GM12878 (cell line): ENCODE results near the gene CAPN3. TPM values are rescaled to one million over a fixed set of nuclear protein-coding genes. Genes with fewer than 3 reads are reported as not detected.

ENCODE experiments used
- ATAC-seq: fragments of 200-7000 bp; cut with Tn5 transposase; 3 replicates; pipeline ENCODE4 v1.9.1; 2020; ENCODE audit warnings: mild to moderate bottlenecking, moderate library complexity
- BruUV-seq: library from RNA; stranded (reverse); fragments of 400-500 nt; replicated peaks from 2 replicates; lab custom pipeline; 2021; lab: Mats Ljungman, UMichigan
- CTCF ChIA-PET: fragments of 300-600 bp; sonication (Branson Sonifier 250); formaldehyde crosslinking; extraction: SDS; loops from one replicate; lab custom pipeline; 2021; ENCODE audit warnings: inconsistent platforms; lab: Yijun Ruan, JAX
- POLR2A ChIA-PET: fragments of 350-600 bp; formaldehyde crosslinking; extraction: SDS; loops from one replicate; lab custom pipeline; 2021; ENCODE audit warnings: inconsistent platforms; lab: Charles Lee
- RAD21 ChIA-PET: fragments of 300-600 bp; sonication (Branson Sonifier 250); formaldehyde crosslinking; loops from one replicate; lab custom pipeline; 2023; ENCODE audit warnings: antibody characterized with exemption; ENCODE audit not compliant: unreplicated experiment; lab: Charles Lee
- SMC1A ChIA-PET: fragments of 300-600 bp; sonication (Branson Sonifier 250); formaldehyde crosslinking; loops from one replicate; lab custom pipeline; 2023; ENCODE audit not compliant: unreplicated experiment, uncharacterized antibody; lab: Charles Lee
- DNase-seq: peaks from one replicate; pipeline ENCODE4 v3.0.0-alpha.2; 2011; ENCODE audit warnings: low read depth, low spot score
- FAIRE-seq: peaks from 3 replicates; lab custom pipeline; 2011; peaks lifted over from hg19 to GRCh38; lab: Jason Lieb, UNC
- H2AFZ ChIP-seq: 2 replicates; pipeline ENCODE4 v1.6.0; 2011; ENCODE audit warnings: low read depth, low read length, control low read depth; ENCODE audit not compliant: control insufficient read depth
- H3K27ac ChIP-seq: 2 replicates; pipeline ENCODE4 v1.5.1; 2011; ENCODE audit warnings: control low read depth; ENCODE audit not compliant: control insufficient read depth, insufficient read depth
- H3K27me3 ChIP-seq, 2 experiments: replicated peaks in 1 of 2; 2 replicates each; pipeline versions ENCODE4 v1.6.0 to v1.6.1; 2011; ENCODE audit warnings: low read length in 1 of 2; ENCODE audit not compliant: control insufficient read depth in 2 of 2, insufficient read depth in 2 of 2
- H3K36me3 ChIP-seq, 2 experiments: 2 replicates each; pipeline ENCODE4 v1.5.1; 2011; ENCODE audit warnings: low read length in 1 of 2; ENCODE audit not compliant: control insufficient read depth in 2 of 2, insufficient read depth in 2 of 2
- H3K4me1 ChIP-seq: 2 replicates; pipeline ENCODE4 v1.6.1; 2011; ENCODE audit warnings: mild to moderate bottlenecking, low read length, moderate library complexity, mixed read lengths; ENCODE audit not compliant: control insufficient read depth, insufficient read depth
- H3K4me2 ChIP-seq: 2 replicates; pipeline ENCODE4 v1.6.0; 2011; ENCODE audit warnings: control low read depth; ENCODE audit not compliant: control insufficient read depth, insufficient read depth
- H3K4me3 ChIP-seq: fragments of 200-600 bp; sonication (generic); 2 replicates; pipeline ENCODE4 v1.5.1; 2016
- H3K79me2 ChIP-seq: 2 replicates; pipeline ENCODE4 v1.6.0; 2011; ENCODE audit warnings: low read length; ENCODE audit not compliant: control insufficient read depth, insufficient read depth
- H3K9ac ChIP-seq: 2 replicates; pipeline ENCODE4 v1.8.0; 2011; ENCODE audit warnings: low read length, control low read depth, mixed read lengths; ENCODE audit not compliant: control insufficient read depth, insufficient read depth
- H3K9me3 ChIP-seq: replicated peaks from 3 replicates; pipeline ENCODE4 v1.5.1; 2011; ENCODE audit warnings: mild to moderate bottlenecking, low read length; ENCODE audit not compliant: control insufficient read depth, insufficient read depth
- H4K20me1 ChIP-seq: 2 replicates; pipeline ENCODE4 v1.6.0; 2011; ENCODE audit not compliant: control insufficient read depth, insufficient read depth
- BRCA1 ChIP-seq: IDR thresholded peaks from 2 replicates; pipeline ENCODE4 v1.6.1; 2011; ENCODE audit warnings: low read depth, low read length, improper control_type of control experiment
- CBX5 ChIP-seq: sonication (generic); IDR thresholded peaks from 2 replicates; pipeline ENCODE4 v1.6.1; 2016; ENCODE audit warnings: low read depth, moderate library complexity, mild to moderate bottlenecking, inconsistent platforms
- ETV6 ChIP-seq, 2 experiments: fragments of 450-650 bp in 1 of 2; IDR thresholded peaks in 1 of 2; conservative IDR thresholded peaks in 1 of 2; 2 replicates each; pipeline ENCODE4 v1.6.1; 2014; ENCODE audit warnings: antibody characterized with exemption in 1 of 2, borderline replicate concordance in 1 of 2, low read depth in 1 of 2, mild to moderate bottlenecking in 1 of 2, moderate library complexity in 1 of 2
- EZH2 ChIP-seq: IDR thresholded peaks from 2 replicates; pipeline ENCODE4 v1.6.1; 2012; ENCODE audit warnings: low read depth, mild to moderate bottlenecking, control low read depth, inconsistent platforms, low read length, borderline replicate concordance; ENCODE audit not compliant: control insufficient read depth
- FOXK2 ChIP-seq: fragments of 450-650 bp; IDR thresholded peaks from 2 replicates; pipeline ENCODE4 v1.6.1; 2017; ENCODE audit warnings: mild to moderate bottlenecking, moderate library complexity
- IRF4 ChIP-seq: IDR thresholded peaks from 2 replicates; pipeline ENCODE4 v1.6.1; 2011; ENCODE audit warnings: low read depth, low read length
- JUNB ChIP-seq: IDR thresholded peaks from 2 replicates; pipeline ENCODE4 v1.6.1; 2016; ENCODE audit warnings: antibody characterized with exemption, mild to moderate bottlenecking
- JUND ChIP-seq: IDR thresholded peaks from 2 replicates; pipeline ENCODE4 v1.6.1; 2012; ENCODE audit warnings: low read depth, mild to moderate bottlenecking, low read length, improper control_type of control experiment, moderate library complexity
- KAT2A ChIP-seq: conservative IDR thresholded peaks from 2 replicates; pipeline ENCODE4 v1.6.1; 2011; ENCODE audit warnings: low read depth, low read length; ENCODE audit not compliant: control insufficient read depth
- PAX8 ChIP-seq: fragments of 450-650 bp; IDR thresholded peaks from 2 replicates; pipeline ENCODE4 v1.6.1; 2017; ENCODE audit warnings: mild to moderate bottlenecking, moderate library complexity
- SUPT20H ChIP-seq: IDR thresholded peaks from 2 replicates; pipeline ENCODE4 v1.6.1; 2011; ENCODE audit warnings: low read depth, mild to moderate bottlenecking, low read length, moderate library complexity, borderline replicate concordance; ENCODE audit not compliant: control insufficient read depth
- YBX1 ChIP-seq: fragments of 450-650 bp; IDR thresholded peaks from 2 replicates; pipeline ENCODE4 v1.6.1; 2016; ENCODE audit warnings: antibody characterized with exemption
- ZNF622 ChIP-seq: fragments of 450-650 bp; IDR thresholded peaks from 2 replicates; pipeline ENCODE4 v1.6.1; 2017; ENCODE audit warnings: mild to moderate bottlenecking, inconsistent platforms
- WGBS: methylation state at CpG from one replicate; pipeline ENCODE4 v1.1.6; 2016; ENCODE audit warnings: low lambda C conversion rate; ENCODE audit not compliant: insufficient replicate concordance, insufficient coverage; ENCODE audit errors: missing lambda C conversion rate; 5-methylcytosine and 5-hydroxymethylcytosine counted together
- in situ Hi-C: fragments of 300-500 bp; cut with MboI; formaldehyde crosslinking; loops from 9 replicates; pipeline ENCODE4 v1.14.3; 2018; ENCODE audit warnings: mixed read lengths
- intact Hi-C: fragments of 100-400 bp; cut with micrococcal nuclease; formaldehyde crosslinking; loops from one replicate; pipeline ENCODE4 v1.14.2; 2022; ENCODE audit not compliant: unreplicated experiment
- polyA plus RNA-seq, 11 experiments: library from polyadenylated mRNA; depleted of rRNA in 4 of 11; unstranded in 6 of 11; stranded (reverse) in 5 of 11; fragments of >200 nt; fragmentation: Nextera tagmentation in 4 of 11; fragmentation: Illumina TruSeq in 1 of 11; extraction: Ambion mirVana in 4 of 11; extraction: Trizol in 1 of 11; gene quantifications; 1 replicate in 1 of 11; 2 replicates in 10 of 11; pipeline versions ENCODE4 v1.2.1 to v1.2.3, GENCODE V29; 2011 to 2016; ENCODE audit warnings: inconsistent platforms in 2 of 11, missing spikeins in 2 of 11, low read depth in 1 of 11
- total RNA-seq, 4 experiments: library from RNA; depleted of rRNA in 3 of 4; stranded (reverse); fragments of >200 nt in 3 of 4; fragmentation: Illumina TruSeq in 1 of 4; extraction: Trizol in 1 of 4; gene quantifications; 2 replicates each; pipeline versions ENCODE4 v1.2.1 to v1.2.3, GENCODE V29; 2013 to 2021
- TF ChIP-seq, protein P1 (sequence below): fragments of 450-650 bp; IDR thresholded peaks from 2 replicates; pipeline ENCODE4 v1.6.1; 2017; ENCODE audit warnings: borderline replicate concordance
- TF ChIP-seq, protein P2 (sequence below): IDR thresholded peaks from 2 replicates; pipeline ENCODE4 v1.6.1; 2012; ENCODE audit warnings: low read depth, low read length, improper control_type of control experiment
- TF ChIP-seq, protein P3 (sequence below): fragments of 150-350 bp; IDR thresholded peaks from 2 replicates; pipeline ENCODE4 v1.6.1; 2014; ENCODE audit warnings: mild to moderate bottlenecking, low read depth, low read length
- TF ChIP-seq, protein P4 (sequence below): fragments of 450-650 bp; formaldehyde crosslinking; IDR thresholded peaks from 2 replicates; pipeline ENCODE4 v1.4.0; 2020; ENCODE audit warnings: mild to moderate bottlenecking, moderate library complexity

CAPN3 gene
- total and polyA plus RNA-seq, 10 of the 15 experiments (the other 5 are each of a cell fraction or from before 2014, with no cell fraction given) = 1.1 to 3.8 (median 2.4) TPM

DNA sequence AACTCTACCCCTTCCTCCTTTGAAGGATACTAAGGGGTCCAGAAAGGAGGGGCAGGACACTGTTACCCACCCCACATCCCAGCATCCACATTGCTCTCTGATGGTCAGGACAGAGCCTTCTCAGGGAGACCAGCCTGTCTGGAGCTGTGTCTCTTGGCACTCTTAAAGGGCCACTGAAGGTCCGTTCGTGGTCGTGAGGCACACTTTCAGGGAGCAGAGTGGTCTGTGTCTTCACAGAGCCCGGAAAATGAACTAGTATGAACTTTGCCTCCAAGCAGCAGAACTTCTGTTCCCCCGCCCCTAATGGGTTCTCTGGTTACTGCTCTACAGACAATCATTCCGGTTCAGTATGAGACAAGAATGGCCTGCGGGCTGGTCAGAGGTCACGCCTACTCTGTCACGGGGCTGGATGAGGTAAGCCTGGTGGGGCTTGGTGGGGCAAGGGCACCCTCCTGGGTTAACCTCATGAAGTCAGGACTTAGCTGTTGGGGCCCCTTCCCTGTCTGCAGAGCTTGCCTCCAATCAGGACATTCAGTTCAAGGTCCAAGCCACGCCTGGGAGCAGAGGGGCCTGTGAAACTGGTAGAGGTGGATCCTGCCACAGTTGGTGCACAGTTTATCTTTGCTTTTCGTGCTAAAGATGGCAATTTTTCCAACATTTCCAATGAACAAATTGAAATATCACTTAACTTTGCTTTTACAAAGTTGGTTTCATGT, 33.2 kb downstream of the CAPN3 start (continued):
- TF ChIP-seq, protein P1, sequence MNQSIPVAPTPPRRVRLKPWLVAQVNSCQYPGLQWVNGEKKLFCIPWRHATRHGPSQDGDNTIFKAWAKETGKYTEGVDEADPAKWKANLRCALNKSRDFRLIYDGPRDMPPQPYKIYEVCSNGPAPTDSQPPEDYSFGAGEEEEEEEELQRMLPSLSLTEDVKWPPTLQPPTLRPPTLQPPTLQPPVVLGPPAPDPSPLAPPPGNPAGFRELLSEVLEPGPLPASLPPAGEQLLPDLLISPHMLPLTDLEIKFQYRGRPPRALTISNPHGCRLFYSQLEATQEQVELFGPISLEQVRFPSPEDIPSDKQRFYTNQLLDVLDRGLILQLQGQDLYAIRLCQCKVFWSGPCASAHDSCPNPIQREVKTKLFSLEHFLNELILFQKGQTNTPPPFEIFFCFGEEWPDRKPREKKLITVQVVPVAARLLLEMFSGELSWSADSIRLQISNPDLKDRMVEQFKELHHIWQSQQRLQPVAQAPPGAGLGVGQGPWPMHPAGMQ = no peak
- TF ChIP-seq IRF4 = no peak
- no peak for TF ChIP-seq JUNB
- no peak for TF ChIP-seq YBX1
- TF ChIP-seq, protein P2, sequence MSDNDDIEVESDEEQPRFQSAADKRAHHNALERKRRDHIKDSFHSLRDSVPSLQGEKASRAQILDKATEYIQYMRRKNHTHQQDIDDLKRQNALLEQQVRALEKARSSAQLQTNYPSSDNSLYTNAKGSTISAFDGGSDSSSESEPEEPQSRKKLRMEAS = no peak

DNA sequence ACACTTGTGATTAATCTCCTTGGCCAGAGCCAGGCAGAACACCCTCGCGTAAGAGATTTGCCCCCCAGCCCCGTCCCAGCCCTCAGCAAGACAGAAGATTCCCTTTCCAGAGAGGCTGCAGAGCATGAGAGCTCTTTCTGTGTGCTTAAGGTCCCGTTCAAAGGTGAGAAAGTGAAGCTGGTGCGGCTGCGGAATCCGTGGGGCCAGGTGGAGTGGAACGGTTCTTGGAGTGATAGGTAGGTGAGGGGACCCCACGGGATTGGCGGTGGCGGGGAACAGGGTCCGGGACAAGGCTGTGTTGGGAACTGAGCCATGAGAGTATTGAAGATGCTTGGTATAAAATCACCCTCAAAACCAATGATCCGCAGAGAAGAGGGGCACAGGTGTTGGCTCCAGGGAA, 34.8 kb downstream of the CAPN3 start:
- H3K79me2 ChIP-seq = no peaks in the 10 kb centered on the region
- H3K4me1 ChIP-seq = no peaks in the 10 kb centered on the region
- no peaks in the 10 kb centered on the region for H3K27me3 ChIP-seq
- H3K9ac ChIP-seq = no peak overlapping the region
- no peaks in the 10 kb centered on the region for H3K36me3 ChIP-seq
- no peak overlapping the region for H3K4me3 ChIP-seq
- ChIA-PET CTCF (no interaction called here), RAD21 (no interaction called here), POLR2A (no interaction called here), SMC1A (no interaction called here)
- H3K4me2 ChIP-seq = no peak overlapping the region
- intact Hi-C loops = no loop called here
- no peak overlapping the region for H3K27ac ChIP-seq
- no peak for FAIRE-seq
- no peak overlapping the region for H2AFZ ChIP-seq
- no peaks in the 10 kb centered on the region for H4K20me1 ChIP-seq
- no TSS peak for BruUV-seq
- no peak for DNase-seq
- 93% methylated on average over 13 of the region's 13 CpGs for WGBS
- no peak for ATAC-seq
- in situ Hi-C loops = no loop called here
- H3K9me3 ChIP-seq = no peaks in the 10 kb centered on the region
- TF ChIP-seq ZNF622 = no peak
- TF ChIP-seq SUPT20H = no peak
- no peak for TF ChIP-seq EZH2
- TF ChIP-seq, protein P3, sequence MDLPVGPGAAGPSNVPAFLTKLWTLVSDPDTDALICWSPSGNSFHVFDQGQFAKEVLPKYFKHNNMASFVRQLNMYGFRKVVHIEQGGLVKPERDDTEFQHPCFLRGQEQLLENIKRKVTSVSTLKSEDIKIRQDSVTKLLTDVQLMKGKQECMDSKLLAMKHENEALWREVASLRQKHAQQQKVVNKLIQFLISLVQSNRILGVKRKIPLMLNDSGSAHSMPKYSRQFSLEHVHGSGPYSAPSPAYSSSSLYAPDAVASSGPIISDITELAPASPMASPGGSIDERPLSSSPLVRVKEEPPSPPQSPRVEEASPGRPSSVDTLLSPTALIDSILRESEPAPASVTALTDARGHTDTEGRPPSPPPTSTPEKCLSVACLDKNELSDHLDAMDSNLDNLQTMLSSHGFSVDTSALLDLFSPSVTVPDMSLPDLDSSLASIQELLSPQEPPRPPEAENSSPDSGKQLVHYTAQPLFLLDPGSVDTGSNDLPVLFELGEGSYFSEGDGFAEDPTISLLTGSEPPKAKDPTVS = no peak
- TF ChIP-seq JUND = no peak
- TF ChIP-seq FOXK2 = no peak
- no peak for TF ChIP-seq PAX8
- TF ChIP-seq KAT2A = no peak
- no peak for TF ChIP-seq CBX5
- no peak for TF ChIP-seq JUNB
- TF ChIP-seq, protein P4, sequence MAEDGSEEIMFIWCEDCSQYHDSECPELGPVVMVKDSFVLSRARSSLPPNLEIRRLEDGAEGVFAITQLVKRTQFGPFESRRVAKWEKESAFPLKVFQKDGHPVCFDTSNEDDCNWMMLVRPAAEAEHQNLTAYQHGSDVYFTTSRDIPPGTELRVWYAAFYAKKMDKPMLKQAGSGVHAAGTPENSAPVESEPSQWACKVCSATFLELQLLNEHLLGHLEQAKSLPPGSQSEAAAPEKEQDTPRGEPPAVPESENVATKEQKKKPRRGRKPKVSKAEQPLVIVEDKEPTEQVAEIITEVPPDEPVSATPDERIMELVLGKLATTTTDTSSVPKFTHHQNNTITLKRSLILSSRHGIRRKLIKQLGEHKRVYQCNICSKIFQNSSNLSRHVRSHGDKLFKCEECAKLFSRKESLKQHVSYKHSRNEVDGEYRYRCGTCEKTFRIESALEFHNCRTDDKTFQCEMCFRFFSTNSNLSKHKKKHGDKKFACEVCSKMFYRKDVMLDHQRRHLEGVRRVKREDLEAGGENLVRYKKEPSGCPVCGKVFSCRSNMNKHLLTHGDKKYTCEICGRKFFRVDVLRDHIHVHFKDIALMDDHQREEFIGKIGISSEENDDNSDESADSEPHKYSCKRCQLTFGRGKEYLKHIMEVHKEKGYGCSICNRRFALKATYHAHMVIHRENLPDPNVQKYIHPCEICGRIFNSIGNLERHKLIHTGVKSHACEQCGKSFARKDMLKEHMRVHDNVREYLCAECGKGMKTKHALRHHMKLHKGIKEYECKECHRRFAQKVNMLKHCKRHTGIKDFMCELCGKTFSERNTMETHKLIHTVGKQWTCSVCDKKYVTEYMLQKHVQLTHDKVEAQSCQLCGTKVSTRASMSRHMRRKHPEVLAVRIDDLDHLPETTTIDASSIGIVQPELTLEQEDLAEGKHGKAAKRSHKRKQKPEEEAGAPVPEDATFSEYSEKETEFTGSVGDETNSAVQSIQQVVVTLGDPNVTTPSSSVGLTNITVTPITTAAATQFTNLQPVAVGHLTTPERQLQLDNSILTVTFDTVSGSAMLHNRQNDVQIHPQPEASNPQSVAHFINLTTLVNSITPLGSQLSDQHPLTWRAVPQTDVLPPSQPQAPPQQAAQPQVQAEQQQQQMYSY (CRISPR knock-in tag) = no peak
- TF ChIP-seq ETV6 (conservative IDR thresholded peaks at IDR 0.05 in 1 of 2, IDR thresholded peaks at IDR 0.05 in 1 of 2; ENCODE audit: borderline replicate concordance in 1 of 2, low read depth in 1 of 2) = no peak
- no peak for TF ChIP-seq BRCA1
